GDM1 (cell line): ENCODE results near the gene SLC41A2.
"Not testable (repeated sequence)": the region's sequence is repeated elsewhere in the genome, so short reads cannot be mapped to it uniquely, and the experiment has no call there.

Experiments
- DNase-seq: peaks from one replicate; lab custom pipeline; 2025; lab: John Stamatoyannopoulos, UW

The SLC41A2 gene

DNA sequence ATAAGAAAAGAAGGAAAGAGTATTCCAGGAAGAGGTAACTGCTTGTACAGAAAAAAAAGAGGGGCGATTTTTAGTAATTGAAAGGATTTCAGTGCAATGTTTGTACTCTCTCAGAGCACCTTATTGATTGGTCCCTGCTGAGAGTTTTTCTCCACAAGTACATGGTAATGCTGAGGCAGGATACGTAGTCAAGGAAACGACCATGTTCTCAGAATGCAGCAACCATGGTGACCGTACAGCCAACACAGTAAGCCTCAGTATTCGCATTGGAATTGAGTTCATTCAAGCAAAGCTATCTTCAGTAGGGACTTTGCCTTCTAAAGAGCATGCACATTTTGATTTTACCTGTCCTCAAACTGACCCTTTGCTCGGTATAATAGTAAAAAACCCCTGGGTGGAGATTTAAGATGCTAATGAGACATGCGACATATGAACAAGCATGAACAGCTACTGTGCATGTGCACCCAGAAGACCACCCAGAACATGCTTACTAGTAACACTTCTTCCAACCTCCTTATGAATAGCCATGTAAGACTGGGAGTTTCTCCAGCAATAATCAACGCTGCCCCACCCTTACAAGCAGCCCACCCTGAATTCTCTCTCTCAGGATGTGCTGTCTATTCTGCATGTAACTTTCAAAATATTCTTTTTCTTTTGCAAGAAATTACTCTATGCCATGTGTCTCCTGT lies 6.2 kb upstream of the SLC41A2 start:
- DNase-seq = no peak

GRCh38 chr12:104963757-104964156 lies 5.7 kb upstream of the SLC41A2 start:
- no peak for DNase-seq

DNA sequence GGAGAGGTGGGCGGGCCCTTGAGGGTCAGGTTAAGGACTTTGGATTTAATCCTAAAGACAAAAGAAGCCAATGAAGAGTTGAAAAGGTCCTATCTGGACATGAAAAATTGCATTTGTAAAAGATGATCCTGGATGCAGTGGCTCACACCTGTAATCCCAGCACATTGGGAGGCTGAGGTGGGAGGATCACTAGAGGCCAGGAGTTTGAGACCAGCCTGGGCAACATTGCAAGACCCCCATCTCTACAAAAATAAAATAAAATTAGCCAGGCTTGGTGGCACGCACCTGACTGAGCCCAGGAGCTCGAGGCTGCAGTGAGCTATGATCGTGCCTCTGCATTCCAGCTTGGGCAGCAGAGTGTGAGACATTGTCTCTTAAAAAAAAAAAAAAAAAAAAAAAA lies 2.4 kb upstream of the SLC41A2 start:
- DNase-seq = no peak

- DNase-seq = no peak
Observed at GRCh38 chr12:104959335-104959841, 1.3 kb upstream of the SLC41A2 start.

- no peak for DNase-seq
Observed at GRCh38 chr12:104958805-104959334, 780 bp upstream of the SLC41A2 start.

DNA sequence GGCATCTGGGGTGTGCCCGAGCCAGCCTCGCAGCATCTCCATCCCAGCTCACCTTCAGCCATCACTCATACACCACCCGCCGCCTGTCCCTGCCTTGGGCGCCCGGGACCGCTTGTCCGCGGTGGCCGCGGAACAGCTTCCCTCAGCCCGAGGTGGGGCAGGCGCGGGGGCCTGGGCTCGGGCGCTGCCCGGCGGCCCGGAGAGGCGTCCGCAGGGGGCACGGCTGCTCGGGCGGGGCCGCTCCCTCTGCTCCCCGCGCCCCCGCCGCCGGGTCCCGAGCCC lies 430 bp downstream of the SLC41A2 start:
- DNase-seq = no peak

GRCh38 chr12:104956870-104957718 lies 996 bp downstream of the SLC41A2 start:
- DNase-seq = no peak

GRCh38 chr12:104955703-104956102 lies 2.4 kb downstream of the SLC41A2 start:
- no peak for DNase-seq

- no peak for DNase-seq
Observed at GRCh38 chr12:104953323-104953722, 4.8 kb downstream of the SLC41A2 start.

DNA sequence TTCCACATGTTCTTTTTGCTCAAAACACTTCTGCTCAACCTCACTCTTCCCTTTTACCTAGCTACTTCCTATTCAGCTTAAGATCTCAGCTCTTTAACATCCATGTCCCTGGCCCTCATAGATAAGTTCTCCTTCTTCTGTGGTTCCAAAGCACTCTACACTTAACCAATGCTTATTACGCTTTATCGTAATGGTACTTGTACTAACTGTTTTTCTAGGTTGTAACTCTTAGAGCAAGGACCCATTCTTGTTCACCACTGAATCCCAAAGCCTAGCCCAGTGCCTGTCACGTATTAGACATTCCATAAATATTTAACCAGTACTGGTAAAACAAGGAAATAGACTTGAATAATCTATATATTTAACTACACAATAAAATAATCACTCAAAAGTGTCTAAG lies 5.3 kb downstream of the SLC41A2 start:
- DNase-seq = no peak

DNA sequence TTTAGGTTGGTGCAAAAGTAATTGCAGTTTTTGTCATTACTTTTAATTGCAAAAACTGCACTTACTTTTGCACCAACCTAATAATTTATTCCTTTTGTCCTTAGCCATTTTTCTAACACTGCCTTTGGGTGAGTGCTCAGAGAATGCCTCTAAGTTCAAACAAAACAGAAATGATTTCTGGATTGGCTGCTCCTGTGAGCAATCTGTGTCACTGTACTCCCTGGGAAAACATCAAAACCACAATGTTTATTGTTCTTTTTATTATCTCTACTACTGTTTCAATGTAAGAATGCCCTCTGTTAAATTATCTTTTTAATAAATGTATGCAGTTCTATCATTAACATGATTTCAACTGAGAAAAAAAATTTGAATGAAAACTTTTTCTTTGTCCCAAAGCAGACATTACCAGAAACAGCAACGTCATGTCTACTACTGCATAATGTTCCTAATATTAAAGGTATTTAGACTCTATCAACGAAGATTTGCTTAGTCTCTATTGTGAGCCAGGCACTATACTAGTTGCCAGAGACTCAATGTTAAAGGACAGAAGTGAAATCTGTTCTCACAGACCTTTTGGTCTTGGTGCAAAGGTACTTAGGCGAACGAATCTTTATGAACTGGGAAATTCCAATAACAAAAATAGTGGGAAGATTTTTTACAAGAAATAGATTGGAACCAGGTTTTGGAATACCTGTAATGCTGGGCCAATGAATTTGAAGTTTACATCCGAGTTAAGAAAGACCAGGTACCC lies 6.2 kb downstream of the SLC41A2 start:
- DNase-seq = no peak

- not testable (repeated sequence) for DNase-seq
Observed at GRCh38 chr12:104948716-104949115, 9.4 kb downstream of the SLC41A2 start.

DNA sequence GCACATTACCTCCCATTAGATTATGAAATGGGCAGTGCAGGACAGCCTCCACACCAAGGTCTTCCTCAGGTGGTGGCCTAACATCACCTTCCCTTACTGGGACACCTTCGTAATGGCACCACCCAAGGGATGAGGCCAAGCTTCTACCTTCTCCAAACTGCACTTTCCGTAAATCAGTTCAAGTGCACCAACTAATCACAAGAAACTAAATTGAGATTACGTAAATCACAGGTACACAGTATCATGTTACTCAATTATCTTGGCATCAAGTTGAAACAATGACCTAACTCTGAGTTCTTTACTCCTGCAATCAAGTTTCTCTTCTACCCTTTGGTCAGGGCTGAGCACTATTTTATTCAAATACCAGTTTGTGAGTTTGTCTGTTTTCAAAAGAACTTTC lies 13.8 kb downstream of the SLC41A2 start:
- no peak for DNase-seq

- not testable (repeated sequence) for DNase-seq
Observed at GRCh38 chr12:104943401-104943800, 14.7 kb downstream of the SLC41A2 start.

DNA sequence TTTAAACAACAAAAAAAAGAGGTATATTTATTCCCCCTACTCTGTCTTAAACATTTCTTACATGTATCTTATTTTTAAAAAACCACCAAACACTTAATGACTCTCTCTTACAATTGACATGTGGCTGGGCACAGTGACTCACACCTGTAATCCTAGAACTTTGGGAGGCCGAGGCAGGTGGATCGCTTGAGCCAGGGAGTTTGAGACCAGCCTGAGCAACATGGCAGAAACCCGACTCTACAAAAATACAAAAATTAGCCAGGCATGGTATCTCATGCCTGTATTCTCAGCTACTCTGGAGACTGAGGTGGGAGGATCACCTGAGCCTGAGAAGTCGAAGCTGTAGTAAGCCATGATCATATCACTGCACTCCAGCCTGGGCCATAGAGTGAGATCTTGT lies 16.0 kb downstream of the SLC41A2 start:
- DNase-seq = no peak

- no peak for DNase-seq
Observed at GRCh38 chr12:104941454-104941853, 16.6 kb downstream of the SLC41A2 start.

DNA sequence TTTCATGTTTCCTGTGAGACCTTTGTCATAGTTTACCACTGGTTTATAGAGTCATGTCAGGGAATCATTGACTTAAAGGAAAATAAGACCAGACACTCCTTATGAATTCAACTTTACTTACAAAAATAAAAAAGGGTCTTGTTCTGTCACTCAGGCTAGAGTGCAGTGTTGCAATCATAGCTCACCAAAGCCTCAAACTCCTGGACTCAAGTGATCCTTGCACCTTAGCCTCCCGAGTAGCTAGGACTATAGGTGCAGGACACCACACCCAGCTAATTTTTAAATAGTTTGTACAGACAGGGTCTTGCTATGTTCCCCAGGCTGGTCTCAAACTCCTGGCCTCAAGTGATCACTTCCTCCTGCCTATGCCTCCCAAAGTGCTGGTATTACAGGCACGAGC lies 19.0 kb downstream of the SLC41A2 start:
- no peak for DNase-seq

- no peak for DNase-seq
Observed at GRCh38 chr12:104938371-104938770, 19.7 kb downstream of the SLC41A2 start.

DNA sequence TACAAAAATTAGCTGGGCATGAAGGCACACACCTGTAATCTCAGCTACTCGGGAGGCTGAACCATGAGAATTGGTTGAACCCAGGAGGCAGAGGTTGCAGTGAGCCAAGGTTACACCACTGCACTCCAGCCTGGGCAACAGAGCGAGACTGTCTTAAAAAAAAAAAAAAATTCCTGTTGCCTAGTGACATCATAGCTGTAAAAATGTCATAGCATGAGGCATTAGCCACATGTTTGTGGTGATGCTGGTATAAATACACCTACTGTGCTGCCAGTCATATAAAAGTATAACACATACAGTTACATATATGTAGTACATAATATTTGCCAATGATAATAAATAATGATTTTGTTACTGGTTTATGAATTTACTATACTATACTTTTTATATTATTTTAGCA lies 22.2 kb downstream of the SLC41A2 start:
- DNase-seq = no peak

GRCh38 chr12:104933778-104934177 lies 24.3 kb downstream of the SLC41A2 start:
- DNase-seq = no peak

DNA sequence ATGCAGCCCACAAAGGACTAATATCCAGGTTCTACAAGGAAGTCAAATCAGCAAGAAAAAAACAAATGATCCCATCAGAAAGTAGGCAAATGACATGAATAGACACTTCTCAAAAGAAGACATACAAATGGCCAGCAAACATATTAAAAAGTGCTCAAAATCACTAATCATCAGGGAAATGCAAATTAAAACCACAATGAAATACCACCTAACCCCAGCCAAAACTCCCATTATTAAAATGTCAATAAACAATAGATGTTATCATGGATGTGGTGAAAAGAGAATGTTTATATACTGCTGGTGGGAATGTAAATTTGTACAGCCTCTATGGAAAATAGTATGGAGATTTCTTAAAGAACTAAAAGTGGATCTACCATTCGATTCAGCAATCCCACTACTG lies 25.0 kb downstream of the SLC41A2 start:
- no peak for DNase-seq
